ENCODE measurements around the gene SLC43A2. TPM values are rescaled to one million over a fixed set of nuclear protein-coding genes. Genes with fewer than 3 reads are reported as not detected.
"Not testable (repeated sequence)": the region's sequence is repeated elsewhere in the genome, so short reads cannot be mapped to it uniquely, and the experiment has no call there.

SLC43A2 gene
- total RNA-seq, 1 donor from 2014 or later: 2.3 TPM

DNA sequence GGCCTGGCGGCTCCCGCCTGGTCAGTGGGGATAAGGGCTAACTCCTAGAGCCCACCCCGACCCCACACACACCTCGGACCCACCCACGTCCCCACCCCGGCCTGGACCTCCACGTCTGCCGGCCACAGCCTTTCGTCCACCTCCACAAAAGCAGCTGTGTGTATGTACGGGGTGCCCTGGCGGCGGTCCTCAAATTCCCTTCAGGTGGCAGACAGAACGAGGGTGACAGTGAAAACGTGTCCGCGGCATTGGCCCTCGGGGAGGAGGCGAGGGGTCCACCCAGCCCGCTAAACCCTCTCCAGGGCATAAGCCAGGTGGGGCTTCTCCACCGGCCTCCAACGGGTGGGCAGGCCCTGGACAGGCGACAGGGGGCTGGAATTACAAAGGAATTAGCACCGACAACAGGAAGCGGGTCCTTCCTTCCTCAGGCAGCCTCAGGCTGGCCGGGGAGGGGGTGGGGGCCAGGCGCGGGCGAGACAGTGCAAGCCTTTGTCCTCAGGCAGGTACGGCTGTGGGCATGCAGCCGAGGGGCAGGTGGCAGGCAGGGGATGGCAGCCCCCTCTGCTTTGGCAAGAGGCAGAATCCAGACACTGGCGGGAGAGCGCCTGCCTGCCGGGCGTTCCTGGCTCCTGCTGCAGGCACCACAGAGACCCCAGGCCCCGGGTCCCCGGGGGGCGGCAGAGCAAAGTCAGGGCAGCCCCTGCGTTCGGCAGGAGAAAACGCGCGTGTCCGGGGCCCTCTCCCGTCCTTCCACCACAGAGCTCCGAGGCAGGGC, 53.8 kb downstream of the SLC43A2 start:
- no peak for DNase-seq (ENCODE audit: low read depth)
- no peak overlapping the region for H3K4me3 ChIP-seq (ENCODE audit: low read depth, low read length)
- TF ChIP-seq, protein P1, sequence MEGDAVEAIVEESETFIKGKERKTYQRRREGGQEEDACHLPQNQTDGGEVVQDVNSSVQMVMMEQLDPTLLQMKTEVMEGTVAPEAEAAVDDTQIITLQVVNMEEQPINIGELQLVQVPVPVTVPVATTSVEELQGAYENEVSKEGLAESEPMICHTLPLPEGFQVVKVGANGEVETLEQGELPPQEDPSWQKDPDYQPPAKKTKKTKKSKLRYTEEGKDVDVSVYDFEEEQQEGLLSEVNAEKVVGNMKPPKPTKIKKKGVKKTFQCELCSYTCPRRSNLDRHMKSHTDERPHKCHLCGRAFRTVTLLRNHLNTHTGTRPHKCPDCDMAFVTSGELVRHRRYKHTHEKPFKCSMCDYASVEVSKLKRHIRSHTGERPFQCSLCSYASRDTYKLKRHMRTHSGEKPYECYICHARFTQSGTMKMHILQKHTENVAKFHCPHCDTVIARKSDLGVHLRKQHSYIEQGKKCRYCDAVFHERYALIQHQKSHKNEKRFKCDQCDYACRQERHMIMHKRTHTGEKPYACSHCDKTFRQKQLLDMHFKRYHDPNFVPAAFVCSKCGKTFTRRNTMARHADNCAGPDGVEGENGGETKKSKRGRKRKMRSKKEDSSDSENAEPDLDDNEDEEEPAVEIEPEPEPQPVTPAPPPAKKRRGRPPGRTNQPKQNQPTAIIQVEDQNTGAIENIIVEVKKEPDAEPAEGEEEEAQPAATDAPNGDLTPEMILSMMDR (conservative IDR thresholded peaks at IDR 0.05; ENCODE audit: low read depth, low read length): no peak

DNA sequence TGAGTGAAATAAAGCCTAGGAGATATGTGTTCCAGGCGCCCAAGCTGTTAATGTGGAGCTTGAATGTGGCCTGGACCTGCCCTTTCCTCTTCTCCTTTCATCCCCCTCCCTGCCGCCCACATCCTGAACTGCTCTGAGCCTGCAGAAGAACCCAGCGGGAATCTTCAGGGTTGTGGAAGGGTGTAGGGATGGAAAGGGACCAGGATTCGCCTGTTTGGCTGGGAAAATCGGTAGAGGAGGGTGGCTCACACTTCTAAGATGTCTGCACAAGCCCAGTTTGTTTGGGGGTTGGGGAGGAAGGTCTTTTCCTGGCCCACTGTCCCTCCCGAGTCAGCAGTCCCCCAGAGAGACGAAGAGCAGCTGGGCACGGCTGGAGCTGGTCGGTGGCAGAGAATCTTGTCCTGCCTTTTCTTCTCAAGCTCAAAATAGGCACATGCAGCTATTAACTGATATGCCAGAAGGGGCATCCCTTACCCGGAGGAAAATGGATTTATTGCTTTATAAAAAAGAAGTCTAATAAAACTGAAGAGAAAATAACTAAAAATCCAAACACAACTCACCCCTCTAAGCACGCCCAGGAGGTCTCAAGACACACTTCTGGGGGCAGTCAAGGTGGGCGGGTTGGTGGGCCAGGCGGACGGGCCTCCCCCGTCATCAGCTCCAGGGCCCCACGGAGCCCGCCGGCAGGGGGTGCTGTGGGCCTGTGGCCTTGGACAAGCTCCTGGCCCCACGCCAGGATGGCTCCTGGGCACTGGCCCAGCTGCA, 54.5 kb downstream of the SLC43A2 start:
- TF ChIP-seq, protein P1 (conservative IDR thresholded peaks at IDR 0.05; ENCODE audit: low read depth, low read length): peak; percentile 92
- H3K4me3 ChIP-seq (ENCODE audit: low read depth, low read length): no peak overlapping the region
- no peak for DNase-seq (ENCODE audit: low read depth)

DNA sequence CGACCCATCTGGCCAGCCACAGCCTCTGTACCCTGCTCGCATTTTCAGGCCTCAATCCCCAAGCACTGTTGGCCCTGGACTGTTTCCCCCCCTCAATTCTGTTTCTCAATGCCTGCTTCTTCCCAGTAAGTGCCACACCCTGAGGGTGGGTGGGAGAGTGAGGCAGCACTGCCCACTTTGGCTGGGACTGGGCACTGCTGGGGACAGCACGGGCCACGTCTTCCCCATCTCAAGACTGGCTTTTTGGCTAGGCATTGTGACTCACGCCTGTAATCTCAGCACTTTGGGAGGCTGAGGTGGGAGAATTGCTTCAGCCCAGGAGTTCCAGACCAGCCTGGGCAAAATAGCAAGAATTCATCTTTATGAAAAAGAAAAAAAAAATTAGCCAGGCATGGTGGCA, 56.0 kb downstream of the SLC43A2 start:
- not testable (repeated sequence) for H3K4me3 ChIP-seq (ENCODE audit: low read depth, low read length); DNase-seq (ENCODE audit: low read depth)

DNA sequence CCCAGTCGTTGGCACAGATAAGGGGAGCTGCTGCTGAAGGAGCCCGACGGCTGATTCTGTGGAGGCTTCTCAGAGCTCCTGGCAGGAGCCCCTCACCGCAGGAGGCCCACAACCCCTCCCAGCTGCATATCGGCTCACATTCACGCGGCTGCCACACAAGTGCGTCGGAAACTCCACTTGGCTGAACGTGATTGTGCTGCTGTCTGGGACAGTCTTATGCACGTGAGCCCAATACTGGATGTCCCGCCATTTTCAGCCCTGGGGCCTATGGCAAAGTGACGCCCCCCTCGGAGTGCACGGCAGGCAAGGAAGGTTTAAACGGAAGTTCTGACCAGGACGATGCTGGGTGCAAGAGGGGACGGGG, 57.3 kb downstream of the SLC43A2 start:
- H3K4me3 ChIP-seq (ENCODE audit: low read depth, low read length): no peak overlapping the region
- TF ChIP-seq, protein P1 (conservative IDR thresholded peaks at IDR 0.05; ENCODE audit: low read depth, low read length): no peak
- DNase-seq (ENCODE audit: low read depth): no peak

DNA sequence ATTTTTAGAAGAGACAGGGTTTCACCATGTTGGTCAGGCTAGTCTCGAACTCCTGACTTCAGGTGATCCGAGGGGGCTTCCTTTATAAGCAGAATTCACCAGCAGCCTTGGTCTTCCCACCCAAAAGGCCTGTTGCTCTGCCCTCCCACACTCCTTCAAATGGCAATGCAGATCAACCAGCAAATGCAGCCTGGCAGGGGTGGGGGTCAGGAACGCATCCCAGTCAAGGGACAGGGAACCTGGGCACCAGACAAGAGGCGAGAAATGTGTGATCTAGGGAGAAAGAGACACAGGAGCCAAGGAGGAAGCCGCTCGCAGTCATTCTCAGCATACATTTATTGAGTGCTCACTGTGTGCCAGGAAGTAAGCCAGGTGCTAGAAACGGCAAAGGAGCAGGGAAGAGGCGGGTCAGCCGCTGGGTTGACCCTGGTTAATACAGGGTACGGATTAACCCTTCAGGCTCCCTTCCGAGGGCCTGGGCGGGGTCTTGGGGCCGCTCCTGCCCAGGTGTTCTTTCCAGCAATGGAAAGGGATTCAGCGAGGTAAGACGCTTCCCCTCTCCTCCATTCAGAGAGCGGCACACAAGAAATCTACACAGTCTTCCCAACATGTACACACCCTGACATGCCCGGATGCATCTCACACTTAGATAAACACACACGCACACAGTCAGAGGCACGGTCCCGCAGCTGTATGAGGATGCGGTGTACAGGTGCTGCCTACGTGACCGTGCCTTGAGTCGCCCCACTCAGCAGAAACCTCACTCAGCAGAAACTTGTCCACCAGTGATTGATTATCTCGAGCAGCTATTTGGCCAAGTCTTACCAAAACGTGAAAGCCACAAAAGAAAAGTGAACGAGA, 59.5 kb downstream of the SLC43A2 start:
- peak overlapping the region; percentile 24 for H3K4me3 ChIP-seq (ENCODE audit: low read depth, low read length)
- TF ChIP-seq, protein P1 (conservative IDR thresholded peaks at IDR 0.05; ENCODE audit: low read depth, low read length): no peak
- DNase-seq (ENCODE audit: low read depth): no peak

DNA sequence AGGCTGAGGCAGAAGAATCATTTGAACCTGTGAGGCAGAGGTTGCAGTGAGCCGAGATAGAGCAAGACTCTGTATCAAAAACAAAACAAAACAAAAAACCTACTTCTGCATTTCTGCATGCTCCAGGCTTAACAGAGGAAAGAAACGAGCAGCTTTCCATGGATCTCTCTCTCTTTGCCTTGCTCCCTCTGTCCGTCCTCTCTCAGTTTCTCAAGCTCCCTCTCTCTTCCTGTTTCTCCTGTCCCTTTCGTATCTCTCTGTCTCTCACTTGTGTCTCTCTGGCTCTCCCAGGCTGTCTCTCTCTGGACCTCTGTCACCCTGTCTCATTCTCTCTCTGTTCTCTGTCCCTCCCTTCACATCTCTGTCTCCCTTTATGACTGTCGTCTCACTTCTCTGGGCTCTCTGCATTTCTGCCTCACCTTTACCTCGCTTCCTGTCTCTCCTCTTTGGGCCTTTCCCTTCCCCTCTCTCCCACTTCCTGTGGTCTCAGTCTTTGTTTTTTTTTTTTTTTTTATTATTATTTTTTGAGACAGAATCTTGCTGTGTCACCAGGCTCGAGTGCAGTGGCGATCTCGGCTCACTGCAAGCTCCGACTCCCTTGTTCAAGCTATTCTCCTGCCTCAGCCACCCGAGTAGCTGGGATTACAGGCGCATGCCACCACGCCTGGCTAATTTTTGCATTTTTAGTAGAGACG, 62.0 kb downstream of the SLC43A2 start:
- no peak overlapping the region for H3K4me3 ChIP-seq (ENCODE audit: low read depth, low read length)
- TF ChIP-seq, protein P1 (conservative IDR thresholded peaks at IDR 0.05; ENCODE audit: low read depth, low read length): no peak
- no peak for DNase-seq (ENCODE audit: low read depth)

All from epithelial cell of proximal tubule (primary cell).